ENCODE data around the gene SH3BP5. TPM values are rescaled to one million over a fixed set of nuclear protein-coding genes. Genes with fewer than 3 reads are reported as not detected.

Gene SH3BP5
- total RNA-seq, 2 donors from 2014 or later: 5.5 to 9.3 TPM

GRCh38 chr3:15261274-15261673 is 71.1 kb downstream of the SH3BP5 start:
- DNase-seq: no peak
- intact Hi-C loops (cut with DNase I): no loop called here

DNA sequence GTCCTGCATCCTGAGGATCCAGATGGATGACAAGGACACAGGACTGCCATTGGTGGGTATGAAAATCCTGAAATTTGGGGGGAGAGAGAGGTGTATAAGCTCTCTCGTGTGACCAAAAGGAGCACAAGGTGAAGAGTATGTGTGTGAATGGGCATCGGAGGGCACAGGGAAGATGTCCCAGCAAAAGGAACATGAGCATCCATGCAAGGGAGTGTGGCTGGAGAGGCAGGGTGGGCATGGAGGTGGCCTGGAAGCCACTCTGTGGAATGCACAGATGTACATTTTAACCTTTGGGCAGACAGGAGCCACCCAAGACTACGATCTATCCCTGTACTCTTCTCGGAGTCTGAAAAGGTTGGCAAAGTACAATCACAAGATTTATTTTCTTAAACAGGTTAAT is 71.9 kb downstream of the SH3BP5 start:
- TF ChIP-seq CTCF (IDR thresholded peaks at IDR 0.05): no peak
- intact Hi-C loops (cut with DNase I): no loop called here
- DNase-seq: no peak
- Histone ChIP-seq H3K4me3 (no peak overlapping the region), H3K36me3 (no peaks in the 10 kb centered on the region), H3K9ac (ENCODE audit: low read depth in 2 of 2, low read length in 2 of 2) (no peak overlapping the region), H3K9me3 (no peaks in the 10 kb centered on the region), H3K27ac (no peak overlapping the region), H3K27me3 (no peaks in the 10 kb centered on the region), H3K4me1 (no peaks in the 10 kb centered on the region)

More at GRCh38 chr3:15261274-15261673, 71.1 kb downstream of the SH3BP5 start:
- H3K36me3 ChIP-seq: no peaks in the 10 kb centered on the region
- no peak for TF ChIP-seq CTCF (IDR thresholded peaks at IDR 0.05)
- H3K4me1 ChIP-seq: no peaks in the 10 kb centered on the region
- H3K9me3 ChIP-seq: no peaks in the 10 kb centered on the region
- no peaks in the 10 kb centered on the region for H3K27me3 ChIP-seq
- no peak overlapping the region for H3K27ac ChIP-seq
- no peak overlapping the region for H3K4me3 ChIP-seq
- H3K9ac ChIP-seq (ENCODE audit: low read depth in 2 of 2, low read length in 2 of 2): no peak overlapping the region

GRCh38 chr3:15258720-15259119 is 73.7 kb downstream of the SH3BP5 start:
- Histone ChIP-seq H3K36me3 (no peaks in the 10 kb centered on the region), H3K9me3 (no peaks in the 10 kb centered on the region), H3K4me1 (no peaks in the 10 kb centered on the region), H3K9ac (ENCODE audit: low read depth in 2 of 2, low read length in 2 of 2) (no peak overlapping the region), H3K27me3 (no peaks in the 10 kb centered on the region), H3K4me3 (no peak overlapping the region), H3K27ac (no peak overlapping the region)
- TF ChIP-seq CTCF (IDR thresholded peaks at IDR 0.05): no peak
- intact Hi-C loops (cut with DNase I): no loop called here
- DNase-seq: no peak

DNA sequence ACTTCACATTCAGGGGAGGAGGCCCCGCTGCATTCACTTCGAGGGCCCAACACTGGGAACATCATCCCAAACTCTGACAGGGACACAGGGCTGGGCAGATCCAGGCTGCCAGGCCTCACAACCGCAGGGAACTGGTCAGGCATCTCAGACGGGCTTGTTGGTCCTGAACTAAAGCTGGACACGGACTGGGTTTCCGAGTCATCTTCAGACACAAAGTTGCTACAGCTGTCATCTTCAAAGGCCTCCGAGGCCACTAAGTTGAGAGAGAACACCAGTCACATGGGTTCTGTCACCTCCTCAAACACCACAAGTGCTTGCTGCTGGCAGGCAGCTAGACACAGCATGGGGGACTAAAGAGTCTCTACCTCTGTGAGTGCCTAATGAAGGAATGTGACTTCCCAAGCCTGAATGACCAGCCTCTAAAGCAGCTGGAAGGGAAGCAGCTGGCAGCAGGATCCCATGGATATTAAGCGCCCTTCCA is 75.5 kb downstream of the SH3BP5 start:
- H3K9ac ChIP-seq (ENCODE audit: low read depth in 2 of 2, low read length in 2 of 2): no peak overlapping the region
- H3K27me3 ChIP-seq: no peaks in the 10 kb centered on the region
- H3K4me1 ChIP-seq: no peaks in the 10 kb centered on the region
- no peak overlapping the region for H3K4me3 ChIP-seq
- DNase-seq: no peak
- H3K9me3 ChIP-seq: no peaks in the 10 kb centered on the region
- H3K36me3 ChIP-seq: peaks cover 1% of the 10 kb centered on the region
- H3K27ac ChIP-seq: no peak overlapping the region
- intact Hi-C loops (cut with DNase I): no loop called here
- no peak for TF ChIP-seq CTCF (IDR thresholded peaks at IDR 0.05)

- Histone ChIP-seq H3K27ac (no peak overlapping the region), H3K27me3 (no peaks in the 10 kb centered on the region), H3K9me3 (no peaks in the 10 kb centered on the region), H3K4me3 (no peak overlapping the region), H3K9ac (ENCODE audit: low read depth in 2 of 2, low read length in 2 of 2) (no peak overlapping the region), H3K4me1 (no peaks in the 10 kb centered on the region), H3K36me3 (peaks cover 16% of the 10 kb centered on the region)
- intact Hi-C loops (cut with DNase I): no loop called here
- no peak for TF ChIP-seq CTCF (IDR thresholded peaks at IDR 0.05)
- no peak for DNase-seq
Measured at GRCh38 chr3:15255215-15255614, 77.2 kb downstream of the SH3BP5 start.
